ENCODE measurements around the gene ERN1. TPM values are rescaled to one million over a fixed set of nuclear protein-coding genes. Genes with fewer than 3 reads are reported as not detected.

Gene ERN1
- total RNA-seq, 1 experiment from 2014 or later, result 6.5 TPM

GRCh38 chr17:64005734-64006167, 124.2 kb downstream of the ERN1 start:
- no peaks in the 10 kb centered on the region; the same call in 1 of the 2 replicates for H3K27me3 Mint-ChIP-seq (ENCODE audit: low read depth)

DNA sequence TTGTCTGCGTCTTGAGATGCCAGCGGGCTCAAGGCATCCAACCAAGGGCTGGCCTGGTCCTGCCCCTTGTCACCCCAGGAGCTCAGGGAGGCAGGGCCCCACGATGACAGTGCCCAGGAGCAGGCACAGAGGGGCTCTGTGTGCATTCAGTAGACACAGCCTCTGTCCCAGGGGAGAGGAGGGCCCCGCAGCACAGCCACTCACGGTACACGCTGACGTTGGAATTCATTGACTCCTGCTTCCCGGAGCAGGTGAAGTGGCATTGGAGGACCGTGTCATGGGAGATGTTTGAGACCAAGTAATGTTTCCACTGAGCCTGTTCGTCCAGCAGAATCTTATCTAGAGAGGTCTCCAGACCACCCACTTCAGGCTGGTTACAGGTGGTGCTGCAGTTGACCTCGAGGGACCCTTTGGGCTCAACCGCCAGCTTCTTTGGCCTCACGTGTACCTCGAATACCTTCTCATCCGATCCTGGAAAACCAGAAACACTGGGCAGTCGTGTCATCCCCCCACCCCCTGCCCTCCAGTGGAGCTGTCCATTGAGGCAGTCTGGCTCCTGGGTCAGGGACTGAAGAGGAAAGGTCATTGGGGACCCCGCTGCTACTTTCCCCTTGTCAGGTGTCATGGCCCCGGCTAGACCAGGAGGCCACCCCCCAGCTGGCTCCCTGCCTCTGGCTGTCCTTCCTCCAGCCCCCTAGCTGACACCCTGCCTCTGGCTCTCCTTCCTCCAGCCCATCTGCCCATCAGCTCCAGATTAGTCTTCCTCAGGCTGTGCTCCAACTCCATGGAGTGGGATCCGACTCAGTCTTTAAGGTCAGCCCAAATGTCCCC, 124.8 kb downstream of the ERN1 start:
- Mint-ChIP-seq H3K4me1 (peaks cover 17% of the 10 kb centered on the region), H3K4me3 (no peak overlapping the region), H3K36me3 (no peaks in the 10 kb centered on the region), H3K27me3 (ENCODE audit: low read depth) (no peaks in the 10 kb centered on the region; the same call in none of the 2 replicates), H3K9me3 (no peaks in the 10 kb centered on the region), H3K27ac (no peak overlapping the region)
- DNase-seq (ENCODE audit: low spot score) (no peak), ATAC-seq (no peak)
- TF ChIP-seq, protein P1, sequence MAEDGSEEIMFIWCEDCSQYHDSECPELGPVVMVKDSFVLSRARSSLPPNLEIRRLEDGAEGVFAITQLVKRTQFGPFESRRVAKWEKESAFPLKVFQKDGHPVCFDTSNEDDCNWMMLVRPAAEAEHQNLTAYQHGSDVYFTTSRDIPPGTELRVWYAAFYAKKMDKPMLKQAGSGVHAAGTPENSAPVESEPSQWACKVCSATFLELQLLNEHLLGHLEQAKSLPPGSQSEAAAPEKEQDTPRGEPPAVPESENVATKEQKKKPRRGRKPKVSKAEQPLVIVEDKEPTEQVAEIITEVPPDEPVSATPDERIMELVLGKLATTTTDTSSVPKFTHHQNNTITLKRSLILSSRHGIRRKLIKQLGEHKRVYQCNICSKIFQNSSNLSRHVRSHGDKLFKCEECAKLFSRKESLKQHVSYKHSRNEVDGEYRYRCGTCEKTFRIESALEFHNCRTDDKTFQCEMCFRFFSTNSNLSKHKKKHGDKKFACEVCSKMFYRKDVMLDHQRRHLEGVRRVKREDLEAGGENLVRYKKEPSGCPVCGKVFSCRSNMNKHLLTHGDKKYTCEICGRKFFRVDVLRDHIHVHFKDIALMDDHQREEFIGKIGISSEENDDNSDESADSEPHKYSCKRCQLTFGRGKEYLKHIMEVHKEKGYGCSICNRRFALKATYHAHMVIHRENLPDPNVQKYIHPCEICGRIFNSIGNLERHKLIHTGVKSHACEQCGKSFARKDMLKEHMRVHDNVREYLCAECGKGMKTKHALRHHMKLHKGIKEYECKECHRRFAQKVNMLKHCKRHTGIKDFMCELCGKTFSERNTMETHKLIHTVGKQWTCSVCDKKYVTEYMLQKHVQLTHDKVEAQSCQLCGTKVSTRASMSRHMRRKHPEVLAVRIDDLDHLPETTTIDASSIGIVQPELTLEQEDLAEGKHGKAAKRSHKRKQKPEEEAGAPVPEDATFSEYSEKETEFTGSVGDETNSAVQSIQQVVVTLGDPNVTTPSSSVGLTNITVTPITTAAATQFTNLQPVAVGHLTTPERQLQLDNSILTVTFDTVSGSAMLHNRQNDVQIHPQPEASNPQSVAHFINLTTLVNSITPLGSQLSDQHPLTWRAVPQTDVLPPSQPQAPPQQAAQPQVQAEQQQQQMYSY (CRISPR knock-in tag; IDR thresholded peaks at IDR 0.05), result peak; percentile 49; the same call in 1 of the 2 replicates
- TF ChIP-seq SMAD4 (CRISPR knock-in tag; IDR thresholded peaks at IDR 0.05), result no peak
- no peak for TF ChIP-seq ZNF425 (CRISPR knock-in tag; conservative IDR thresholded peaks at IDR 0.05)
- no peak for TF ChIP-seq MYBL2 (CRISPR knock-in tag; IDR thresholded peaks at IDR 0.05)
- CTCF ChIA-PET, result interaction anchor here (0.7 to 3.2 kb wide), 9 partner anchors 11 to 124 kb away, joined by 3 to 13 read pairs (median 4); partner anchors contain the start of genes GH1 and GH2
- POLR2A ChIA-PET, result no interaction called here

More at GRCh38 chr17:64005734-64006167, 124.2 kb downstream of the ERN1 start:
- Mint-ChIP-seq H3K36me3 (no peaks in the 10 kb centered on the region), H3K4me1 (peaks cover 18% of the 10 kb centered on the region), H3K4me3 (no peak overlapping the region), H3K9me3 (no peaks in the 10 kb centered on the region), H3K27ac (no peak overlapping the region)
- POLR2A ChIA-PET, result interaction anchor here (0.7 kb wide), 1 partner anchor 18 kb away, joined by 3 read pairs; no protein-coding TSS in a partner anchor
- CTCF ChIA-PET, result interaction anchor here (0.7 to 3.2 kb wide), 10 partner anchors 11 to 124 kb away, joined by 3 to 13 read pairs (median 5); partner anchors contain the start of genes GH1 and GH2
- no peak for DNase-seq (ENCODE audit: low spot score)
- no peak for TF ChIP-seq CBFB (CRISPR knock-in tag; IDR thresholded peaks at IDR 0.05; ENCODE audit: low read depth)
- no peak; the same call in 1 of the 2 replicates for ATAC-seq

- POLR2A ChIA-PET, result no interaction called here
- CTCF ChIA-PET, result interaction anchor here (1.4 to 2.1 kb wide), 2 partner anchors 25 to 59 kb away, joined by 3 to 6 read pairs; no protein-coding TSS in a partner anchor
- H3K27ac Mint-ChIP-seq, result no peak overlapping the region
- H3K4me3 Mint-ChIP-seq, result no peak overlapping the region
- ATAC-seq (no peak), DNase-seq (ENCODE audit: low spot score) (no peak)
- no peaks in the 10 kb centered on the region for H3K36me3 Mint-ChIP-seq
- no peaks in the 10 kb centered on the region for H3K9me3 Mint-ChIP-seq
- peaks cover 6% of the 10 kb centered on the region for H3K27me3 Mint-ChIP-seq (ENCODE audit: low read depth)
- H3K4me1 Mint-ChIP-seq, result peaks cover 17% of the 10 kb centered on the region
- TF ChIP-seq PREB (CRISPR knock-in tag; IDR thresholded peaks at IDR 0.05; ENCODE audit: borderline replicate concordance) (no peak), RELA (CRISPR knock-in tag; IDR thresholded peaks at IDR 0.05; ENCODE audit: borderline replicate concordance) (no peak), TEAD1 (CRISPR knock-in tag; IDR thresholded peaks at IDR 0.05) (no peak), CREB1 (CRISPR knock-in tag; IDR thresholded peaks at IDR 0.05) (no peak), TEAD4 (CRISPR knock-in tag; IDR thresholded peaks at IDR 0.05) (no peak), RORB (CRISPR knock-in tag; IDR thresholded peaks at IDR 0.05) (no peak), SMAD4 (CRISPR knock-in tag; IDR thresholded peaks at IDR 0.05) (no peak), JUN (CRISPR knock-in tag; IDR thresholded peaks at IDR 0.05) (no peak), ZBTB43 (CRISPR knock-in tag; IDR thresholded peaks at IDR 0.05) (no peak), SP1 (CRISPR knock-in tag; conservative IDR thresholded peaks at IDR 0.05) (no peak), NR3C1 (CRISPR knock-in tag; conservative IDR thresholded peaks at IDR 0.05; ENCODE audit: low read depth) (no peak)
- TF ChIP-seq, protein P2, sequence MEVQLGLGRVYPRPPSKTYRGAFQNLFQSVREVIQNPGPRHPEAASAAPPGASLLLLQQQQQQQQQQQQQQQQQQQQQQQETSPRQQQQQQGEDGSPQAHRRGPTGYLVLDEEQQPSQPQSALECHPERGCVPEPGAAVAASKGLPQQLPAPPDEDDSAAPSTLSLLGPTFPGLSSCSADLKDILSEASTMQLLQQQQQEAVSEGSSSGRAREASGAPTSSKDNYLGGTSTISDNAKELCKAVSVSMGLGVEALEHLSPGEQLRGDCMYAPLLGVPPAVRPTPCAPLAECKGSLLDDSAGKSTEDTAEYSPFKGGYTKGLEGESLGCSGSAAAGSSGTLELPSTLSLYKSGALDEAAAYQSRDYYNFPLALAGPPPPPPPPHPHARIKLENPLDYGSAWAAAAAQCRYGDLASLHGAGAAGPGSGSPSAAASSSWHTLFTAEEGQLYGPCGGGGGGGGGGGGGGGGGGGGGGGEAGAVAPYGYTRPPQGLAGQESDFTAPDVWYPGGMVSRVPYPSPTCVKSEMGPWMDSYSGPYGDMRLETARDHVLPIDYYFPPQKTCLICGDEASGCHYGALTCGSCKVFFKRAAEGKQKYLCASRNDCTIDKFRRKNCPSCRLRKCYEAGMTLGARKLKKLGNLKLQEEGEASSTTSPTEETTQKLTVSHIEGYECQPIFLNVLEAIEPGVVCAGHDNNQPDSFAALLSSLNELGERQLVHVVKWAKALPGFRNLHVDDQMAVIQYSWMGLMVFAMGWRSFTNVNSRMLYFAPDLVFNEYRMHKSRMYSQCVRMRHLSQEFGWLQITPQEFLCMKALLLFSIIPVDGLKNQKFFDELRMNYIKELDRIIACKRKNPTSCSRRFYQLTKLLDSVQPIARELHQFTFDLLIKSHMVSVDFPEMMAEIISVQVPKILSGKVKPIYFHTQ (CRISPR knock-in tag; IDR thresholded peaks at IDR 0.05), result no peak
- TF ChIP-seq, protein P3, sequence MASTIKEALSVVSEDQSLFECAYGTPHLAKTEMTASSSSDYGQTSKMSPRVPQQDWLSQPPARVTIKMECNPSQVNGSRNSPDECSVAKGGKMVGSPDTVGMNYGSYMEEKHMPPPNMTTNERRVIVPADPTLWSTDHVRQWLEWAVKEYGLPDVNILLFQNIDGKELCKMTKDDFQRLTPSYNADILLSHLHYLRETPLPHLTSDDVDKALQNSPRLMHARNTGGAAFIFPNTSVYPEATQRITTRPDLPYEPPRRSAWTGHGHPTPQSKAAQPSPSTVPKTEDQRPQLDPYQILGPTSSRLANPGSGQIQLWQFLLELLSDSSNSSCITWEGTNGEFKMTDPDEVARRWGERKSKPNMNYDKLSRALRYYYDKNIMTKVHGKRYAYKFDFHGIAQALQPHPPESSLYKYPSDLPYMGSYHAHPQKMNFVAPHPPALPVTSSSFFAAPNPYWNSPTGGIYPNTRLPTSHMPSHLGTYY (CRISPR knock-in tag; IDR thresholded peaks at IDR 0.05), result no peak
Measured at GRCh38 chr17:64004218-64004770, 125.7 kb downstream of the ERN1 start.

Measured in WTC11 (cell line).